GM19099 (cell line): ENCODE results near the gene RAD51B.

Experiments
- POLR2A ChIP-seq: IDR thresholded peaks from 3 replicates; pipeline ENCODE4 v1.6.1; 2011; ENCODE audit warnings: low read depth; ENCODE audit not compliant: insufficient read length; ENCODE audit errors: extremely low read depth

Gene RAD51B

GRCh38 chr14:68492381-68493151 lies 673.0 kb downstream of the RAD51B start:
- TF ChIP-seq POLR2A, result no peak

DNA sequence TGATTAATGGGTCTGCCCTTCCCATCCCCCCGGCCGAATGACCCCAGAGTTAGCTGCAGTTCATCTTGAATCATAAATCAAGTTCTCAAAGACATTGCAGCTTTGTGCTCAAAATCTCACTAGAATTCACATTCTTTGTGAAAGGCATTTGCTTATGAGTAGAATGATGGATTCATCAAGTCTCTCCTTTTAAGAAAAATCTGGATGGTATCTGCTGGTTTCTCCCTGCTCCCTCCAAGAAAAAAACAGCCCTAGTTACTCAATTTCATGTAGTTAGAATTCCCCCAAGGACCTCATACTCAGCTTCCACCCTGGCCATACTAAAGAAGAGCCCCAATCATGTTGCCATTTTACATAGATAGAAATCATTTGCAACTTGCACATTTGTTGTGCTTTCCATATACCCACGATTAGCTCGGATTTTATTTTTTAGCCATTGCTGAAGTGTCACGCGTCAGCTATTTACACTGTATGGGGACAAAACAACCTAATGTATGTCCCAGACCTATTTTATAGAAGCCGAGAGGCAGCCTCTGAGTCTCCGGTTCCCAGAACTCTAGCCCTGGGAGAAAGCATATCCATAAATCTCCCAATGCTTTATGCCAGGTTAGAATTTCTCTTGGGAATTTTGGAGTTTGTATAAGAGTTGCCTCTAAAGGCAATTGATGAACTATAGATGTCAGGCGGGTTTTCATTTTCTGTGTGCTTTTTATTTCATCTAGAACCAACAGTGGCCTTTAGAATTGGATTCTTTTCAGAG lies 673.8 kb downstream of the RAD51B start:
- TF ChIP-seq POLR2A, result no peak

- TF ChIP-seq POLR2A, result no peak
These were observed 675.8 kb downstream of the RAD51B start for GRCh38 chr14:68495101-68496039.

- no peak for TF ChIP-seq POLR2A
These were observed 677.4 kb downstream of the RAD51B start for GRCh38 chr14:68497011-68497410.

- no peak for TF ChIP-seq POLR2A
These were observed 679.9 kb downstream of the RAD51B start for GRCh38 chr14:68499451-68499850.

DNA sequence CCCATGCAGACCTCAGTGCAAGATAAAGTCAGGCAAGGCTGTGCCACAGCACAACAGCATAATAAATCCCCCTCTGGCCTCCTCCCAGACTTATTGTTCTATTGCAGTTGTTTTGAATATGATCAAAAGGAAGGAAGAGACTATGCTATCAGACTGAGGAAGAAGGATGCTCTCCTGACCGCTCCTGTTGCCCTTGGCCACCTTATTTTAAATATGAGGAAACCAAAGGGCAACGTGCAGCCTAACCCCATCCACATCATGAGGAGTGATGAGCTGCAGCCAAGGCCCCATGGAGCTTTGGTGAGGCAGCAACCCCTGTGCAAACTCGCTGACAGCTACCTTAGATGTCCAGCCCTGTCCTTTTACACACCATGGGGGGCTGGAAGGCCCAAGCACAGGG lies 681.6 kb downstream of the RAD51B start:
- no peak for TF ChIP-seq POLR2A

- TF ChIP-seq POLR2A, result no peak
These were observed 682.1 kb downstream of the RAD51B start for GRCh38 chr14:68501614-68502052.

GRCh38 chr14:68502230-68502629 lies 682.7 kb downstream of the RAD51B start:
- TF ChIP-seq POLR2A, result no peak

- no peak for TF ChIP-seq POLR2A
These were observed 683.7 kb downstream of the RAD51B start for GRCh38 chr14:68503186-68503825.

- TF ChIP-seq POLR2A, result no peak
These were observed 685.3 kb downstream of the RAD51B start for GRCh38 chr14:68504861-68505260.

GRCh38 chr14:68506021-68506644 lies 686.6 kb downstream of the RAD51B start:
- TF ChIP-seq POLR2A, result peak; percentile 25

DNA sequence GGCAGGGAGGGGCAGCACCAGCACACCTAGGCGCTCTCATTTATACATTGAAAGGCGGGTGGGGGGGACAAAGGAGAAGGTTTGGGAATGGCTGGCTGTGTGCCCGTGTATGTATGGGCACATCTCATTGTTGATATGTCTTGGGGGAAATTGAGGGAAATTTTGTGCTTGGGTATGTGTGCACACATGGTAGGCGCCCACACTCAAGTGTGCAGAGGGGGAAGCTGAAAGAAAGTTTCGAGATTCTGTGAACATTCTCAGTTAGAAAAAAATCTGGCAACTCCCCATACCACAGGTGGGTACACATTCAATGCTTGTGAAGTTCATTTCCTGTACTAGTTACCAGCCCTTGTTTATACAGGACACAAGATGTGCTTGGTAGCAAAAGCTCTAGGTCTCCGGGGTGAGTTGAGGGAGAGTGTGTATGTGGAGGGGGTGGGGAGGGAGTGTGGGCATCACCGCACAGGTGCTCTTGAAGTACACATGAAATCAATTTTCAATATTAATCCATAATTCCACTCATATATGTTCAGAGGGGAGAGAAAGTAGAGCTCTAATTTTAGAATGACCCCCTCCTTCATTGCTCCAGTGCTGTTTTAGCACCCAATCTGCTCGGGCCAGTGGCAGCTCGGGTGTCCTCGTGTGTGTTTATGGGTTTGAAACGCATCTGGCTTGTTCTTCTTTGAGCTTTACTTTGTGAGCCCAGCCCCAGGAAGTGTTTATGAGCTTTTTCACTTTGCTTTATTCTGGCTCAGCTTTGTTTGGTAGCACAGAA lies 687.3 kb downstream of the RAD51B start:
- no peak for TF ChIP-seq POLR2A

DNA sequence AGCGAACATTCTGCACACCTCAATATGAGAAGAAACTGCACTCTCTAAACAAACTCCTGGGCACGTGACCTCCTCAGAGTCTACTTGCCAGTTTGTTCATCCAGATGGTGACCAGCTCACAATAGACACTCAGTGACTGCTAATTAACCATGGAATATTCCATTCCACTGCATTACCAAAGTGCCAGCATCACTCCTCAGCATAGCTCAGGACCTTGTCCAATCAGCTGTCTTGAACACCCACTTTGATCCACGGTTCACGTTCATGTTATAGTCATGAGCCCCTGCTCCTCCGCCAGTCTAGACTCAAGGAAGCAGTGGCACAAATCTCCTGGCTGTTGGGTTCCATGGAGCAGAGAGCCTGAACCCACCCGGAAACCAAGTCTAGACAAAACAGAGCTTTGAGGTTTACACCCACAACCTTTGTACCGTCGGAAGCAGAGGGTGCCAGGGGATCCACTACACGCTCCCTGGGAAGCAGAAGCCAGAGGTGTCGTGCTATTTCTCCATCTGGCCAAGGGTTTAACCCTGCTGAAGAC lies 688.0 kb downstream of the RAD51B start:
- TF ChIP-seq POLR2A, result no peak
